ENCODE results near the gene TST. TPM values are rescaled to one million over a fixed set of nuclear protein-coding genes. Genes with fewer than 3 reads are reported as not detected.

The TST gene
- total RNA-seq, 1 experiment from 2014 or later: 58.2 TPM

GRCh38 chr22:37054600-37055365, 35.5 kb upstream of the TST start:
- no peak for DNase-seq (ENCODE audit: low spot score)
- in situ Hi-C loops (cut with HindIII; ENCODE audit: low sequenced_read_pairs): no loop called here

DNA sequence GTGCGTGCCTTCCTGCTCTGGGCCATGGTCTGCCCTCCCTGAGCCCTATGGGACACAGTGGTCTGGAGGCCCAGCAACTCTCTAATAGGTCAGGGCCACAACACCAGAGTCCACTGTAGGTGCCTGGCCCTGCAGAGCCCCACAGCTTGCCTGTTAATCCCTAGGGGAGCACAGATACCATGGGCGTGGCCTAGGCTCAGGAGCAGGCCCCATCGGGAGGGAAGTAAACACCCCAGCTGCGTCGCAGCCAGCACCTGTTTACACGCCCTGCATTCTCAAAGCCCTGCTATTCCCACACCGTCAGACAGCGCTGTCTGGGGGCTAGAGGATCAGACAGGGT, 34.8 kb upstream of the TST start:
- no peak for DNase-seq (ENCODE audit: low spot score)
- in situ Hi-C loops (cut with HindIII; ENCODE audit: low sequenced_read_pairs): no loop called here

DNA sequence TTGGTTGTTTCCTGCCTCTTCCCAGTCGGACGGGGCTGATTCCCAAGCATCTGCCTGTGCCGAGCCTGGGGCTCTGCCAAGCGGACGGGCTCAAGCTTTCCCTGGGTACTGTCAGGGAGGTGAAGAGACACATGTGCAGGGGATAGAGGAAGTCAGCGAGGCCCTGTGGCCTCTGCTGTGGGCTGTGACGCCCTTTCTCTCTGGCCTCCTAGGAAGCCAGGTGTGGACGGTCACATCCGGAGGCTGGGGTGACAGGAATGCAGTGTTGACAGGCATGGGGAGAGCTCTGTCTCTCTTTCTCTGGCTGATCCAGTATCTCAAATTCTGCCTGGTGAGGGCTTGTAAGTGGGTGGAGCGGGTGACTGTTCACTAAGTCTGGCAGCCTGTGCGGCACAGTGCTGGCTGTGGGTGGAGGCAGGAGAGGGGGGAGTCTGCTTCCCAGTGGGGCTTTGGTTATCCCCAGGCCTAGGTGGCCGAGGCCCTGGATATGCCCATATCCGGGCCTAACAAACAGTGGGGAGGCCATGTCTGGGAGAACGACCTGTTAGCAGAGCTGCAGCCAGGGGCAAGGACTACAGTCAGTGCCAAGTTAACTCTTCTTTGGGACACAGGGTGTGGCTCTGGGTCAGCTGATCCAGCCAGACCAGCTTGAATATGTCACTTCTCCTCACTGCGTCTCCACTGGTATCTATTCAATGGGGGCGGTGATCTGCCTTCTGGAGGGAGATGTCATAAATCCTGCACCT, 34.2 kb upstream of the TST start:
- in situ Hi-C loops (cut with HindIII; ENCODE audit: low sequenced_read_pairs): no loop called here
- DNase-seq (ENCODE audit: low spot score): no peak

DNA sequence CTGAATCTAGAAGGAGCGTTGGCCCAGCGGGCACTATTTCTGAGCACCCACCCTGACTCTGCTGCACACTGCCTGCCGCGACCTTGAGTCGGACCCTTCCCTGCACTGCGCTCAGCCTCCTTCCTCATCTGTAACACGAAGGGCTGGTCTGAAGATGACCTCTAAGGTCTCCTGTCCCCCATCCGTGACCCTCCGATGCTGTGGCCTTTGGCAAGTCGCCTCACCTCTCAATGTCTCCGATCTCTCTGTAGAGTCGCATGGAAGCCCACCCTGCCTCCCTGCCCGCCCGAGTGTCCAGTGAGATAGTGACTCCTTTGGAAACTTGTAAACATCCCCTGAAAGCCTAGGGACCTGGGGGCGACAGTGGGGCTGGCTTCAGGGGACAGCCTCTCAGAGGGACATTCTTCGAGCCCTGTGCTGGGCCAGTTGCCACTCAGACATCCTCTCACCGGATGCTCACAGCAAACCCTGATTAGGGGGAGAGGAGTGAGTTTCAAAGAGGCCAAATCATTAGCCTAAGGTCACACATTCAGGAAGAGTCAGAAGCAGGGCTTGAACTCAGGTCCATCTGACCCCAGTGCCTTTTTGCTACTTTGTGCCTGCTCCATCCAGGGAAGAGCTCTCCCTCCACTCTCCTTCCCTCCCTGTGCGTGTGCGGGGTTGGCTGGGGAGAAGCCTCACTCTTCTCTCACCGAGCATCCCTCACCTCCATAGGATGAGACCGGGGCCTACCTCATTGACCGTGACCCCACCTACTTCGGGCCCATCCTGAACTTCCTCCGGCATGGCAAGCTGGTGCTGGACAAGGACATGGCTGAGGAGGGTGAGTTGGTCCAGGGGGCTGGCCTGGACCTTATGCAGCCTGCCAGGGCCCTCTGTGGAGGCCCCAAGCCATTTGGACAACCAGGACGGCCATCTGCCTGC, 33.4 kb upstream of the TST start:
- peak; percentile 52 for DNase-seq (ENCODE audit: low spot score)
- in situ Hi-C loops (cut with HindIII; ENCODE audit: low sequenced_read_pairs): no loop called here

- peak; percentile 67 for DNase-seq (ENCODE audit: low spot score)
Measured at GRCh38 chr22:37051391-37052385, 32.4 kb upstream of the TST start, which contains the start of gene KCTD17. Gene KCTD17 (plus strand): TSS chr22:37051742. CDS start chr22:37051761, 19 bp downstream.

GRCh38 chr22:37050913-37051312, 31.7 kb upstream of the TST start:
- no peak for DNase-seq (ENCODE audit: low spot score)
- in situ Hi-C loops (cut with HindIII; ENCODE audit: low sequenced_read_pairs): no loop called here

More at GRCh38 chr22:37051391-37052385, 32.4 kb upstream of the TST start, which contains the start of gene KCTD17:
- in situ Hi-C loops (cut with HindIII; ENCODE audit: low sequenced_read_pairs): no loop called here

GRCh38 chr22:37049224-37049623, 30.0 kb upstream of the TST start:
- DNase-seq (ENCODE audit: low spot score): no peak
- in situ Hi-C loops (cut with HindIII; ENCODE audit: low sequenced_read_pairs): no loop called here

DNA sequence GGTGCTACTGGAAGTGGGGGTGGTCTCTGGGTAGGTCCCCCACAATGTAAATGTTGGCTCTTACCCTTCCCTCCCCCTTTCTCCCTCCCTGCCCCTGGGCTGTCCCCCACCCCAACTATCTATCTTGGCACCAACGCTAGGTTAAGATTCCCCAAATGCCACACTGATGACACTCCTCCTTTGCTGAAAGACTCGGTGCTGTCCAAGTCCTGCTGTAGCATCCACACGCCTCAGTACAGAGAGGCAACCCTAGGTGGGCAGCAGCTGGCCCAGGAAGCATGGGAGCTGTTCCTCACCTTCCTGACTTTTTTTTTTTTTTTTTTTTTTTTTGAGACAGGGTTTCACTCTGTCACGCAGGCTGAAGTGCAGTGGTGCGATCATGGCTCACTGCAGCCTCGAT, 28.9 kb upstream of the TST start:
- no peak for DNase-seq (ENCODE audit: low spot score)
- in situ Hi-C loops (cut with HindIII; ENCODE audit: low sequenced_read_pairs): no loop called here

- DNase-seq (ENCODE audit: low spot score): no peak
- in situ Hi-C loops (cut with HindIII; ENCODE audit: low sequenced_read_pairs): no loop called here
Measured at GRCh38 chr22:37047006-37047405, 27.8 kb upstream of the TST start.

DNA sequence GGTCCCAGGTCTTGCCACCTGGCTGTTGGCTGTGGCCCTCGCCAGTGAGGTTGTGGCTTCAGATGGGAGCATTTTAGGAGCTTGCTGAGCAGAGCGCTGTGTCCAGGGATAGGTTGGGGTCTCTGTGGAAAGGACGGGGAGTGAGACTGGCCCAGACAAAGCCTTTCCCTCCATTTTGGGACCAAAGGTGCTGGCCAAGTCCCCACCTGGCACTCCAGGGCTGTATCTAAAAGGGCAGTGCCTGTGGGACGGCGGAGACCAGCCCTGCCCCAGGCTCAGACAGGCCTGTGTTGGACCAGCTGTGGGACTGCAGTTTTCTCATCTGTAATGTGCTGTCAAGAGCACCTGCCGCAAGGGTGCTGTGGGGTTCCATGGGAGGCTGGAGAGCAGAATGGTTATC, 27.3 kb upstream of the TST start:
- in situ Hi-C loops (cut with HindIII; ENCODE audit: low sequenced_read_pairs): no loop called here
- no peak for DNase-seq (ENCODE audit: low spot score)

DNA sequence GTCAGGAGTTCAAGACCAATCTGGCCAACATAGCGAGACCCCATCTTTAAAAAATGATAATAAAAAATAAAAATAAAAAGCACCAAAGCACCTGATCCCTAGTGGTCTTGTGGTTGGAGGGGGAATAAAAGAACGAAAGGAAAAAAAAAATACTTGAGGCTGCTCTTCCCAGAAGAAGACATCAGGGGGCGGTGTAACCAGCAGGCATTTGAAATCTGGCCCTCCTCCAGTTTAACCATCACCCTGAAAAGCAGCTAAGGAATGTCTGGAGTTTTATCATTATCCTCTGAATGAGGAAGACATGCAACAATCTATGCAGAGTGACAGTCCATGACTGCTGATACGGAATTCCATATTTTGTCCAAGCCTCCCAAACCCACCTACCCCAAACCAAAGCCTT, 26.7 kb upstream of the TST start:
- no peak for DNase-seq (ENCODE audit: low spot score)
- in situ Hi-C loops (cut with HindIII; ENCODE audit: low sequenced_read_pairs): no loop called here

DNA sequence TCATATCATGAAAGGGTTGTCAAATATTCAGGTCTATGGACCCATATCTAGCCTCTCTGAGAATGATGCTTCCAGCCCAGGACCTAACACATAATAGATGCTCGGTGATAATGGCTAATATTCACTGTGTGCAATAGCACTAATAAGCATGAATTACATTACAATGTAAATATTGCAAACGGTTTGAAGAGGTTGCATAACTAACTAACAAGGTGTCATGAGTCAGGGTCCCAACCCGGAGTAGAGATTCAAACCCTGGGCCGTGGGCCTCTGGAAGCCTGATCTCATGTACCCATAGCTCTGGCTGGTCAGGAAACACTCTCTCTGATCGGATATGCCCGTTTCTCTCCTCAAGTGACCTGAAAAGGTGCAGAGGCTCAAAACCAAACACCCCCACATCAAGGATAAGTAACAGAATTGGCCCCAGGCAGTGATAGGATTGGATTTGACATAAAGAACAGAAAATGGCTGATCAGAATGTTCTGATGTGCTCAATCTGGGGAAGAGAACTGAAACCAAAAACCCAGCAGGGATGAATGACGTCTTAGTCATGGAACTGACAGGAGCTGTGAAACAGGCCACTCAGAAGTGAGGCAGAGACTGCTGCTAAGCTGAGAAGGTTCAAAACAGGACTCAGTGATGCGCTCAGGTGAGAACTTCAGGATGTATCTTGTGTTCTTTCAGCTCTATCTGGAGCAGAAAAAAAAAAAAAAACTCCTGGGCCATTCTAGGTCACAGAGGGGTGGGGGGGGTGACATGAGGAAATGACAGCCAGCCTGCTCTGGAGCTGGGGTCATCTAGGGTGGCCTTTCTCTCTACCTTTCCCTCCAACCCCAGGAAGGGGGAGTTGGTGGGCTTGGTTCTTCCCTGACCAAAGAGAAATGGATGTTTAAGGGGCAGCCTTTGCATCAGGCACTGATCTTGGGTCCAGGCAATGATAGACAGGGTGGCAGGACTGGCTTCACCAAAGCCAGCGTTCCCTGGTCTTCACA, 25.7 kb upstream of the TST start:
- no peak for DNase-seq (ENCODE audit: low spot score)
- in situ Hi-C loops (cut with HindIII; ENCODE audit: low sequenced_read_pairs): no loop called here

GRCh38 chr22:37043828-37044538, 24.7 kb upstream of the TST start:
- DNase-seq (ENCODE audit: low spot score): no peak
- in situ Hi-C loops (cut with HindIII; ENCODE audit: low sequenced_read_pairs): no loop called here

DNA sequence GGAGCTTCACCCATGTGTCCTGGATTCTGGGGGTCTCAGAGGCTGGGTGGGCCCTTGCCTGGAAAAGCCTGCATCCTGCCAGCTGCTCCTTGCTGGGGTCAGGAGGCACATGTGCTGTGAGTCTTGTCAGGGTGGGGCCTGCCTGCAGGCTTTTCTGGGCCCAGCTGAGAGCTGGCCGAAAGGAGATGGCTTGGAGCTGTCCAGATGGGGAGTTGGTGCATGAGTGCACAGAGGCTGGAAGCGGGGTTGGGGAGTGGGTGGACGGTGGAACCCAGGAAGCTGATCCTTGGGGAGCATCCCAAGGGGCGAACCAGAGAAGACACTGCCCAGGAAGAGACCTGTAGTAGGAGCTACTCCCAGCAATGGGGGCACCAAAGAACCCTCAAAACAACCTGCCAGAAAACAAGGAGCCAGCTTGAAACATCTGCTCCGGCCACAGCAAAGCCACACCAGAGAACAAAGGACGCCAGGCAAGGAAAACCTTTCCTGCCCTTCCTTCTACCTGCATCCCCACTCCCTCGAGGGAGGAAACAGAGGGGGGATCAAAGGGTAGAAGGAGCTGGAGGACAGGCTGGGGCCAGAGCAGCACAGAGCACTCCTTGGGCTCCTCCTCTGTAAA, 24.1 kb upstream of the TST start:
- no peak for DNase-seq (ENCODE audit: low spot score)
- in situ Hi-C loops (cut with HindIII; ENCODE audit: low sequenced_read_pairs): no loop called here

- no peak for DNase-seq (ENCODE audit: low spot score)
- in situ Hi-C loops (cut with HindIII; ENCODE audit: low sequenced_read_pairs): no loop called here
Measured at GRCh38 chr22:37039466-37039865, 20.2 kb upstream of the TST start.

DNA sequence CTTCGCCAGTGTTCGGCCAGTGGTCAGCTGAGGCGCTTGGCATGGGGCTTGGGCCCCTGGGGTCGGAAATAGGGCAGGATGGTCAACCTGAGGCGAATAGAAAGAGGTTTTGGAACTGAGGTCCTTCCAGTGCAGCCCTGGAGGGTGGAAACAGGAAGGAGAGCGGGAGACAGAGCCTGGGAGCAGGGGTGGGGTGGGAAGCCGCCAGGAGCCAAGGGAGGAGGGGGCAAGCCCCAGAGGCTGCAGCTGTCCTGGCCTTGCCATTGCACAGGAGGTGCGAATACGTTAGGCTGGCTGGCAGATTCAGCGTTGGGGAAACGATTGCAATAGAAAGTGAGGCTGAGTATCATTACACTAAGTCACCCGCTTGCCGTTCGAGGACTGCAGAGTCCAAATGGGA, 18.4 kb upstream of the TST start:
- in situ Hi-C loops (cut with HindIII; ENCODE audit: low sequenced_read_pairs): no loop called here
- DNase-seq (ENCODE audit: low spot score): no peak

All from G401 (cell line).